Duodenal mucosa (tissue), 2 donors: ENCODE data around the gene DLG2.

Experiments used
- H3K27ac ChIP-seq: one replicate; pipeline ENCODE4 v1.7.0; 2013; ENCODE audit warnings: low read depth, low read length
- H3K27me3 ChIP-seq, 2 donors: one replicate each; pipeline ENCODE4 v1.7.0; 2013; ENCODE audit warnings: low read length in 2 of 2, control low read depth in 1 of 2; ENCODE audit not compliant: insufficient read depth in 2 of 2, control insufficient read depth in 1 of 2
- H3K36me3 ChIP-seq, 2 donors: one replicate each; pipeline ENCODE4 v1.7.0; 2013; ENCODE audit warnings: low read length in 2 of 2, control low read depth in 1 of 2; ENCODE audit not compliant: insufficient read depth in 2 of 2, control insufficient read depth in 1 of 2
- H3K4me1 ChIP-seq, 2 donors: one replicate each; pipeline ENCODE4 v1.7.0; 2013; ENCODE audit warnings: low read length in 2 of 2, control low read depth in 1 of 2; ENCODE audit not compliant: insufficient read depth in 2 of 2, control insufficient read depth in 1 of 2
- H3K4me3 ChIP-seq, 2 donors: one replicate each; pipeline ENCODE4 v1.7.0; 2013; ENCODE audit warnings: low read length in 2 of 2, low read depth in 1 of 2
- H3K9ac ChIP-seq, 2 donors: one replicate each; pipeline ENCODE4 v1.7.0; 2013; ENCODE audit warnings: low read length in 2 of 2, low read depth in 1 of 2
- H3K9me3 ChIP-seq, 2 donors: one replicate each; pipeline ENCODE4 v1.7.0; 2013; ENCODE audit warnings: low read length in 2 of 2, control low read depth in 1 of 2; ENCODE audit not compliant: control insufficient read depth in 1 of 2

Gene DLG2

DNA sequence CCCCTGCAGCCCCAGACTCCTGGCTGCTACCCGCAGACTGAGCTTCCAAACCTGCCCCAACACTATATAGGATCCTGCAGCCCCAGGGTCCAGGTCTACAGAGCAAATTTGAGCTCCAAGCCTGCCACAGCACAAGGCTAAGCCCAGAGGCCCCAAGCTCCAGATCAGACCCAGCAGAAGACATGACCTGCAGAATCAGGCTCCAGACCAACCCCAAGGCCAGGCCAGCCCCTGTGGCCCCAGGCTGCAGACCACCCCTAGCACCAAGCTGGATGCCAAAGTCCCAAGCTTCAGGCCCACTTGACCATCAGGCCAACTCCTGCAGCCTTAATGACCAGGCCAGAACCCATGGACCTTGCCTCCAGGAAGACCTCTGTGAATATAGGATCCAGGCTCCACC, 145.3 kb downstream of the DLG2 start:
- no peaks in the 10 kb centered on the region for H3K36me3 ChIP-seq

DNA sequence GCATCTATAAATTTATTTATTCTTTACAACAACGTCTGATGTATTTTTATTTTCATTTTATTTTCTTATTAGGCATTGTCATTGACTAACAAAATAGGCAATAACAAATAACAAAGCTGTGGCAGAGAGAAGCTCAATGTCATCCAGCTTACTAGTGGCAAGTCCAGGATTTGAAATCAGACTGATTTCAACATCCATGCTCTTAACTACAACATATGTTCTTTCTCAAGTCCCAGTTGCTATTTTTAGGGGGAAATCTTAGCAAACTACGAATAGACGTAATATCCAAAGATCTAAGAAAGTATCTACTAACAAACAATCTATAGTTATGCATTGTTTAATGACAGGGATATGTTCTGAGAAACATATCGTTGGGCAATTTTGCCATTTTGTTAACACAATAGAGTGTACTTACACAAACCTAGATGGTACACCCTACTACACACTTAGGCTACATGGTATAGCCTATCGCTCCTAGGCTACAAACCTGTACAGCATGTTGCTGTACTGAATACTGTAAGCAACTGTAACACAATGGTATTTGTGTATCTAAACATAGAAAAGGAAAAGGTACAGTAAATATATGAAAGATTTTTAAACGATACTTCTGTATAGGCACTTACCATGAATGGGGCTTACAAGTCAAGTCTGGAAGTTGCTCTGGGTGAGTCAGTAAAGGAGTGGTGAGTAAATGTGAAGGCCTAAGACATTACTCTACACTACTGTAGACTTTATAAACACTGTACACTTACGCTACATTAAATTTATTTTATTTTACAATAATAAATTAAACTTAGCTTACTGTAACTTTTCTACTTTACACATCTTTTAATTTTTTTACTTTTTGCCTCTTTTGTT, 151.3 kb downstream of the DLG2 start:
- Histone ChIP-seq H3K27me3 (no peaks in the 10 kb centered on the region), H3K27ac (no peak overlapping the region), H3K36me3 (no peaks in the 10 kb centered on the region), H3K4me3 (no peak overlapping the region), H3K4me1 (no peaks in the 10 kb centered on the region), H3K9me3 (peaks cover 0 to 16% of the 10 kb centered on the region in 2 donors), H3K9ac (no peak overlapping the region)

More for the DNA sequence above, 145.3 kb downstream of the DLG2 start:
- Histone ChIP-seq H3K27me3 (no peaks in the 10 kb centered on the region), H3K4me3 (no peak overlapping the region), H3K27ac (no peak overlapping the region), H3K9ac (no peak overlapping the region), H3K4me1 (no peaks in the 10 kb centered on the region), H3K9me3 (peaks cover 18 to 31% of the 10 kb centered on the region in 2 donors)

GRCh38 chr11:85472953-85473352, 154.2 kb downstream of the DLG2 start:
- Histone ChIP-seq H3K9ac (no peak overlapping the region), H3K27me3 (no peaks in the 10 kb centered on the region), H3K9me3 (peaks cover 7 to 18% of the 10 kb centered on the region in 2 donors), H3K4me1 (no peaks in the 10 kb centered on the region), H3K4me3 (no peak overlapping the region), H3K36me3 (no peaks in the 10 kb centered on the region), H3K27ac (no peak overlapping the region)

DNA sequence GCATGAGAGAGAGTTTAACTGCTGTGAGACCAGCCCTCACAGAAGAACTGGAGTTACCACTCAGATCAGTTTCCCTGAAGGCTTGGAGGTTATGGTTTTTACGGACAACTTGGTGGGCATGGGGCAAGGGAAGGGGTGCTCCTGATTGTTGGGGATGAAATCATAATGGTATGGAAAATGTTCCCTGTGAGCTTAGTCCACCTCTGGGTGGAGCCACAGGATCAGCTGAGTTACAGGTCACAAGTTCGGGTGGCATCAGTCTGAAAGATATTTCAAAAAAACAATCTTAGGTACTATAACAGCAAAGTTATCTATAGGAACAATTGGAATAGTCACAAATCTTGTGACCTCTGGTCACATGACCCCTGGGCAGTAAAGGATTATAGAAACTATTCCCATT, 162.9 kb downstream of the DLG2 start:
- H3K9me3 ChIP-seq, result peaks cover 5% of the 10 kb centered on the region in 2 donors

DNA sequence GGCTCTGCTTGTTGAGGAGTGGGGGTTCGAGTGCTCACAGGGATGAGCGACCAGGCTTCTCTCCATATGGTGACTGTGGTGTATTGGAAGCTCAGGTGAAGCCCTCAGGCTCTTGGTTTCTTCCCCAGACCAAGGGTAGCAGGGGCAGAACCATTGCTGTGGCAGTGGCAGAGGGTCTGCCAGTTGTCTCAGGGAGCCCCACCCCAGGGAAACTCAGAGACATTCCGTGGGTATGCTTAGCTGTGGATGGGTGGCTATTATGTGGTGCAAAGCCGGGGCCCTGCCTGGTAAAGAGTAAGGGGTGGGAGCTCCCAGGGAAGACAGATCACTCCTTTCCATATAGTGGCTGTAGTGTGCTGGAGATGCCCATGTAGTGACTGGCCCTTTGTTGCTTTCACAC, 167.8 kb downstream of the DLG2 start:
- Histone ChIP-seq H3K27ac (no peak overlapping the region), H3K9ac (no peak overlapping the region), H3K4me3 (no peak overlapping the region), H3K4me1 (no peaks in the 10 kb centered on the region), H3K9me3 (peaks cover 5 to 7% of the 10 kb centered on the region in 2 donors), H3K36me3 (no peaks in the 10 kb centered on the region), H3K27me3 (no peaks in the 10 kb centered on the region)

More for the DNA sequence above, 162.9 kb downstream of the DLG2 start:
- no peaks in the 10 kb centered on the region for H3K4me1 ChIP-seq
- no peak overlapping the region for H3K27ac ChIP-seq
- no peak overlapping the region for H3K4me3 ChIP-seq
- H3K9ac ChIP-seq, result no peak overlapping the region
- no peaks in the 10 kb centered on the region for H3K27me3 ChIP-seq
- no peaks in the 10 kb centered on the region for H3K36me3 ChIP-seq

DNA sequence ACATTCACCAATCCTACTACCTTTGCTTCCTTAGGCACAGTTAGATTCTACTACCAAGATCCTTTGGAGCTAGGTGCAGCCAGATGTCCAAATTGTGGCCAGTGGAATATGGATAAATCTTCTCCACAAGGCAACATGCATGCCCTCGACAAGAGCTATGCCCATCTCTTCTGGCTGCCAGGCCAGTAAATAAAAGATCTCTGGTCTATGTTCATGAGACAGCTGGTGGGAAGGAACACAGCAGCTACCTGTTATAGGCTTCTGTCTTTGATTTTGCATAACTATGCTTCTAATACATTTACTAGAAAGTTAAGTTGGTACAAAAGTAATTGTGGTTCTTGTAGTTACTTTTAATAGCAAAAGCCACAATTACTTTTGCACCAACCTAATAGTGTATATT, 182.7 kb downstream of the DLG2 start:
- Histone ChIP-seq H3K9me3 (no peaks in the 10 kb centered on the region), H3K27ac (no peak overlapping the region), H3K4me1 (no peaks in the 10 kb centered on the region), H3K4me3 (no peak overlapping the region), H3K9ac (no peak overlapping the region), H3K27me3 (no peaks in the 10 kb centered on the region), H3K36me3 (no peaks in the 10 kb centered on the region)

- Histone ChIP-seq H3K27me3 (no peaks in the 10 kb centered on the region), H3K36me3 (no peaks in the 10 kb centered on the region), H3K27ac (no peak overlapping the region), H3K9me3 (peaks cover 6% of the 10 kb centered on the region in 2 donors), H3K4me1 (no peaks in the 10 kb centered on the region), H3K4me3 (no peak overlapping the region), H3K9ac (no peak overlapping the region)
These were observed 186.9 kb downstream of the DLG2 start for GRCh38 chr11:85440273-85440672.

DNA sequence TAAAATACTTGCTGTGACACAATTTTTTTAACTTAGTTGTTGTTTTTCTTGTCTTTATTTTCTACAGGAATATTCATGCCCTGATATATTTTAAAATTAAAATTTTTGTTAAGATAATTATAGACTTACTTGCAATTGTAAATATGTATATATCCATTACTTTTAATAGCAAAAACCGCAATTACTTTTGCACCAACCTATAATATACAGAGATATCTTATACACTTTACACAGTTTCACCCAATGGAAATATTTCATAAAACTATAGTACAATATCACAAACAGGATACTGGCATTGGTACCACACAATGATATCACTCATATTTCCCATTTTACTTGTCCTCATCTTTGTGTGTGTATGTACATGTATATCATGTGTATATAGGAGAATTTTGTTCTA, 188.8 kb downstream of the DLG2 start:
- Histone ChIP-seq H3K4me1 (no peaks in the 10 kb centered on the region), H3K27ac (no peak overlapping the region), H3K4me3 (no peak overlapping the region), H3K9me3 (peaks cover 6 to 7% of the 10 kb centered on the region in 2 donors), H3K36me3 (no peaks in the 10 kb centered on the region), H3K27me3 (no peaks in the 10 kb centered on the region), H3K9ac (no peak overlapping the region)

- H3K4me1 ChIP-seq, result no peaks in the 10 kb centered on the region
- no peaks in the 10 kb centered on the region for H3K36me3 ChIP-seq
- no peak overlapping the region for H3K27ac ChIP-seq
- no peak overlapping the region for H3K4me3 ChIP-seq
- no peaks in the 10 kb centered on the region for H3K27me3 ChIP-seq
- no peak overlapping the region for H3K9ac ChIP-seq
- H3K9me3 ChIP-seq, result peaks cover 11 to 16% of the 10 kb centered on the region in 2 donors
These were observed 195.8 kb downstream of the DLG2 start for GRCh38 chr11:85431319-85431718.

- no peaks in the 10 kb centered on the region for H3K36me3 ChIP-seq
- H3K27me3 ChIP-seq, result no peaks in the 10 kb centered on the region
- no peaks in the 10 kb centered on the region for H3K4me1 ChIP-seq
- H3K9ac ChIP-seq, result no peak overlapping the region
- peaks cover 5 to 24% of the 10 kb centered on the region in 2 donors for H3K9me3 ChIP-seq
- H3K27ac ChIP-seq, result no peak overlapping the region
- no peak overlapping the region for H3K4me3 ChIP-seq
These were observed 203.3 kb downstream of the DLG2 start for GRCh38 chr11:85423794-85424193.
